GM12878 (cell line): ENCODE measurements around the gene GSKIP. TPM values are rescaled to one million over a fixed set of nuclear protein-coding genes. Genes with fewer than 3 reads are reported as not detected.

Experiments used
- ATAC-seq: fragments of 200-7000 bp; cut with Tn5 transposase; 3 replicates; pipeline ENCODE4 v1.9.1; 2020; ENCODE audit warnings: mild to moderate bottlenecking, moderate library complexity
- BruUV-seq: library from RNA; stranded (reverse); fragments of 400-500 nt; replicated peaks from 2 replicates; lab custom pipeline; 2021; lab: Mats Ljungman, UMichigan
- CTCF ChIA-PET: fragments of 300-600 bp; sonication (Branson Sonifier 250); formaldehyde crosslinking; extraction: SDS; loops from one replicate; lab custom pipeline; 2021; ENCODE audit warnings: inconsistent platforms; lab: Yijun Ruan, JAX
- POLR2A ChIA-PET: fragments of 350-600 bp; formaldehyde crosslinking; extraction: SDS; loops from one replicate; lab custom pipeline; 2021; ENCODE audit warnings: inconsistent platforms; lab: Charles Lee
- RAD21 ChIA-PET: fragments of 300-600 bp; sonication (Branson Sonifier 250); formaldehyde crosslinking; loops from one replicate; lab custom pipeline; 2023; ENCODE audit warnings: antibody characterized with exemption; ENCODE audit not compliant: unreplicated experiment; lab: Charles Lee
- SMC1A ChIA-PET: fragments of 300-600 bp; sonication (Branson Sonifier 250); formaldehyde crosslinking; loops from one replicate; lab custom pipeline; 2023; ENCODE audit not compliant: unreplicated experiment, uncharacterized antibody; lab: Charles Lee
- DNase-seq: peaks from one replicate; pipeline ENCODE4 v3.0.0-alpha.2; 2011; ENCODE audit warnings: low read depth, low spot score
- FAIRE-seq: peaks from 3 replicates; lab custom pipeline; 2011; peaks lifted over from hg19 to GRCh38; lab: Jason Lieb, UNC
- H2AFZ ChIP-seq: 2 replicates; pipeline ENCODE4 v1.6.0; 2011; ENCODE audit warnings: low read depth, low read length, control low read depth; ENCODE audit not compliant: control insufficient read depth
- H3K27ac ChIP-seq: 2 replicates; pipeline ENCODE4 v1.5.1; 2011; ENCODE audit warnings: control low read depth; ENCODE audit not compliant: control insufficient read depth, insufficient read depth
- H3K27me3 ChIP-seq, 2 experiments: replicated peaks in 1 of 2; 2 replicates each; pipeline versions ENCODE4 v1.6.0 to v1.6.1; 2011; ENCODE audit warnings: low read length in 1 of 2; ENCODE audit not compliant: control insufficient read depth in 2 of 2, insufficient read depth in 2 of 2
- H3K36me3 ChIP-seq, 2 experiments: 2 replicates each; pipeline ENCODE4 v1.5.1; 2011; ENCODE audit warnings: low read length in 1 of 2; ENCODE audit not compliant: control insufficient read depth in 2 of 2, insufficient read depth in 2 of 2
- H3K4me1 ChIP-seq: 2 replicates; pipeline ENCODE4 v1.6.1; 2011; ENCODE audit warnings: mild to moderate bottlenecking, low read length, moderate library complexity, mixed read lengths; ENCODE audit not compliant: control insufficient read depth, insufficient read depth
- H3K4me2 ChIP-seq: 2 replicates; pipeline ENCODE4 v1.6.0; 2011; ENCODE audit warnings: control low read depth; ENCODE audit not compliant: control insufficient read depth, insufficient read depth
- H3K4me3 ChIP-seq: fragments of 200-600 bp; sonication (generic); 2 replicates; pipeline ENCODE4 v1.5.1; 2016
- H3K79me2 ChIP-seq: 2 replicates; pipeline ENCODE4 v1.6.0; 2011; ENCODE audit warnings: low read length; ENCODE audit not compliant: control insufficient read depth, insufficient read depth
- H3K9ac ChIP-seq: 2 replicates; pipeline ENCODE4 v1.8.0; 2011; ENCODE audit warnings: low read length, control low read depth, mixed read lengths; ENCODE audit not compliant: control insufficient read depth, insufficient read depth
- H3K9me3 ChIP-seq: replicated peaks from 3 replicates; pipeline ENCODE4 v1.5.1; 2011; ENCODE audit warnings: mild to moderate bottlenecking, low read length; ENCODE audit not compliant: control insufficient read depth, insufficient read depth
- H4K20me1 ChIP-seq: 2 replicates; pipeline ENCODE4 v1.6.0; 2011; ENCODE audit not compliant: control insufficient read depth, insufficient read depth
- CREM ChIP-seq: IDR thresholded peaks from 2 replicates; pipeline ENCODE4 v1.6.1; 2014; ENCODE audit warnings: antibody characterized with exemption, low read depth
- EZH2 ChIP-seq: IDR thresholded peaks from 2 replicates; pipeline ENCODE4 v1.6.1; 2012; ENCODE audit warnings: low read depth, mild to moderate bottlenecking, control low read depth, inconsistent platforms, low read length, borderline replicate concordance; ENCODE audit not compliant: control insufficient read depth
- TCF7 ChIP-seq: IDR thresholded peaks from 2 replicates; pipeline ENCODE4 v1.6.1; 2014; ENCODE audit warnings: antibody characterized with exemption, borderline replicate concordance
- ZZZ3 ChIP-seq: IDR thresholded peaks from 2 replicates; pipeline ENCODE4 v1.6.1; 2011; ENCODE audit warnings: low read depth; ENCODE audit not compliant: control insufficient read depth, insufficient read length
- WGBS: methylation state at CpG from one replicate; pipeline ENCODE4 v1.1.6; 2016; ENCODE audit warnings: low lambda C conversion rate; ENCODE audit not compliant: insufficient replicate concordance, insufficient coverage; ENCODE audit errors: missing lambda C conversion rate; 5-methylcytosine and 5-hydroxymethylcytosine counted together
- in situ Hi-C: fragments of 300-500 bp; cut with MboI; formaldehyde crosslinking; loops from 9 replicates; pipeline ENCODE4 v1.14.3; 2018; ENCODE audit warnings: mixed read lengths
- intact Hi-C: fragments of 100-400 bp; cut with micrococcal nuclease; formaldehyde crosslinking; loops from one replicate; pipeline ENCODE4 v1.14.2; 2022; ENCODE audit not compliant: unreplicated experiment
- polyA plus RNA-seq, 11 experiments: library from polyadenylated mRNA; depleted of rRNA in 4 of 11; unstranded in 6 of 11; stranded (reverse) in 5 of 11; fragments of >200 nt; fragmentation: Nextera tagmentation in 4 of 11; fragmentation: Illumina TruSeq in 1 of 11; extraction: Ambion mirVana in 4 of 11; extraction: Trizol in 1 of 11; gene quantifications; 1 replicate in 1 of 11; 2 replicates in 10 of 11; pipeline versions ENCODE4 v1.2.1 to v1.2.3, GENCODE V29; 2011 to 2016; ENCODE audit warnings: inconsistent platforms in 2 of 11, missing spikeins in 2 of 11, low read depth in 1 of 11
- total RNA-seq, 4 experiments: library from RNA; depleted of rRNA in 3 of 4; stranded (reverse); fragments of >200 nt in 3 of 4; fragmentation: Illumina TruSeq in 1 of 4; extraction: Trizol in 1 of 4; gene quantifications; 2 replicates each; pipeline versions ENCODE4 v1.2.1 to v1.2.3, GENCODE V29; 2013 to 2021
- TF ChIP-seq, protein P1 (sequence below): IDR thresholded peaks from 2 replicates; pipeline ENCODE4 v1.6.1; 2011; ENCODE audit warnings: borderline replicate concordance, low read depth, mild to moderate bottlenecking, moderate library complexity, low read length; ENCODE audit not compliant: insufficient read depth, poor library complexity, severe bottlenecking
- TF ChIP-seq, protein P2 (sequence below): fragments of 450-650 bp; IDR thresholded peaks from 2 replicates; pipeline ENCODE4 v1.6.1; 2017; ENCODE audit warnings: mild to moderate bottlenecking, low read depth, inconsistent platforms; ENCODE audit not compliant: poor library complexity, severe bottlenecking
- TF ChIP-seq, protein P3 (sequence below): fragments of 450-650 bp; formaldehyde crosslinking; IDR thresholded peaks from 2 replicates; pipeline ENCODE4 v1.5.0; 2022; ENCODE audit warnings: mild to moderate bottlenecking, missing genetic modification characterization

GSKIP gene
- total and polyA plus RNA-seq, 10 of the 15 experiments (the other 5 are each of a cell fraction or from before 2014, with no cell fraction given) = 15.4 to 75.2 (median 26.1) TPM

DNA sequence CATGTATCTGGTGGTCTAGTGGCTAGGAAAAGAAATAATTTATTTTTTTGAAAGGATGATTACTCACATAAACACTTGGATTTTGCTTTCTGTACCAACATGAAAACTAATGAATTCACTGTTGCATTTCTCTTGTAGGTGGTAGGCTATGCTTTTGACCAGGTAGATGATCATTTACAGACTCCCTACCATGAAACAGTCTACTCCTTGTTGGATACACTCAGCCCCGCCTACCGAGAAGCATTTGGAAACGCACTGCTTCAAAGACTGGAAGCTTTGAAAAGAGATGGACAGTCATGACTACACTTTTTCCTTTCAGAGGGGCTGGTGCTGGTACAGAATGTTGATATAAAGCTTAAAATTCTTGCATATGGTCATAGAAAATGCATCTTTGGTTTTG, 22.1 kb downstream of the GSKIP start:
- FAIRE-seq = no peak
- Histone ChIP-seq H3K9me3 (no peaks in the 10 kb centered on the region), H3K9ac (no peak overlapping the region), H2AFZ (no peak overlapping the region)
- BruUV-seq = no TSS peak
- RAD21 ChIA-PET = no interaction called here
- DNase-seq = no peak
- CTCF ChIA-PET = no interaction called here
- TF ChIP-seq, protein P1, sequence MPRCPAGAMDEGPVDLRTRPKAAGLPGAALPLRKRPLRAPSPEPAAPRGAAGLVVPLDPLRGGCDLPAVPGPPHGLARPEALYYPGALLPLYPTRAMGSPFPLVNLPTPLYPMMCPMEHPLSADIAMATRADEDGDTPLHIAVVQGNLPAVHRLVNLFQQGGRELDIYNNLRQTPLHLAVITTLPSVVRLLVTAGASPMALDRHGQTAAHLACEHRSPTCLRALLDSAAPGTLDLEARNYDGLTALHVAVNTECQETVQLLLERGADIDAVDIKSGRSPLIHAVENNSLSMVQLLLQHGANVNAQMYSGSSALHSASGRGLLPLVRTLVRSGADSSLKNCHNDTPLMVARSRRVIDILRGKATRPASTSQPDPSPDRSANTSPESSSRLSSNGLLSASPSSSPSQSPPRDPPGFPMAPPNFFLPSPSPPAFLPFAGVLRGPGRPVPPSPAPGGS = no peak
- TF ChIP-seq CREM (no peak), EZH2 (no peak), ZZZ3 (no peak), TCF7 (no peak)
- TF ChIP-seq, protein P2, sequence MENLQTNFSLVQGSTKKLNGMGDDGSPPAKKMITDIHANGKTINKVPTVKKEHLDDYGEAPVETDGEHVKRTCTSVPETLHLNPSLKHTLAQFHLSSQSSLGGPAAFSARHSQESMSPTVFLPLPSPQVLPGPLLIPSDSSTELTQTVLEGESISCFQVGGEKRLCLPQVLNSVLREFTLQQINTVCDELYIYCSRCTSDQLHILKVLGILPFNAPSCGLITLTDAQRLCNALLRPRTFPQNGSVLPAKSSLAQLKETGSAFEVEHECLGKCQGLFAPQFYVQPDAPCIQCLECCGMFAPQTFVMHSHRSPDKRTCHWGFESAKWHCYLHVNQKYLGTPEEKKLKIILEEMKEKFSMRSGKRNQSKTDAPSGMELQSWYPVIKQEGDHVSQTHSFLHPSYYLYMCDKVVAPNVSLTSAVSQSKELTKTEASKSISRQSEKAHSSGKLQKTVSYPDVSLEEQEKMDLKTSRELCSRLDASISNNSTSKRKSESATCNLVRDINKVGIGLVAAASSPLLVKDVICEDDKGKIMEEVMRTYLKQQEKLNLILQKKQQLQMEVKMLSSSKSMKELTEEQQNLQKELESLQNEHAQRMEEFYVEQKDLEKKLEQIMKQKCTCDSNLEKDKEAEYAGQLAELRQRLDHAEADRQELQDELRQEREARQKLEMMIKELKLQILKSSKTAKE = no peak
- TF ChIP-seq, protein P3, sequence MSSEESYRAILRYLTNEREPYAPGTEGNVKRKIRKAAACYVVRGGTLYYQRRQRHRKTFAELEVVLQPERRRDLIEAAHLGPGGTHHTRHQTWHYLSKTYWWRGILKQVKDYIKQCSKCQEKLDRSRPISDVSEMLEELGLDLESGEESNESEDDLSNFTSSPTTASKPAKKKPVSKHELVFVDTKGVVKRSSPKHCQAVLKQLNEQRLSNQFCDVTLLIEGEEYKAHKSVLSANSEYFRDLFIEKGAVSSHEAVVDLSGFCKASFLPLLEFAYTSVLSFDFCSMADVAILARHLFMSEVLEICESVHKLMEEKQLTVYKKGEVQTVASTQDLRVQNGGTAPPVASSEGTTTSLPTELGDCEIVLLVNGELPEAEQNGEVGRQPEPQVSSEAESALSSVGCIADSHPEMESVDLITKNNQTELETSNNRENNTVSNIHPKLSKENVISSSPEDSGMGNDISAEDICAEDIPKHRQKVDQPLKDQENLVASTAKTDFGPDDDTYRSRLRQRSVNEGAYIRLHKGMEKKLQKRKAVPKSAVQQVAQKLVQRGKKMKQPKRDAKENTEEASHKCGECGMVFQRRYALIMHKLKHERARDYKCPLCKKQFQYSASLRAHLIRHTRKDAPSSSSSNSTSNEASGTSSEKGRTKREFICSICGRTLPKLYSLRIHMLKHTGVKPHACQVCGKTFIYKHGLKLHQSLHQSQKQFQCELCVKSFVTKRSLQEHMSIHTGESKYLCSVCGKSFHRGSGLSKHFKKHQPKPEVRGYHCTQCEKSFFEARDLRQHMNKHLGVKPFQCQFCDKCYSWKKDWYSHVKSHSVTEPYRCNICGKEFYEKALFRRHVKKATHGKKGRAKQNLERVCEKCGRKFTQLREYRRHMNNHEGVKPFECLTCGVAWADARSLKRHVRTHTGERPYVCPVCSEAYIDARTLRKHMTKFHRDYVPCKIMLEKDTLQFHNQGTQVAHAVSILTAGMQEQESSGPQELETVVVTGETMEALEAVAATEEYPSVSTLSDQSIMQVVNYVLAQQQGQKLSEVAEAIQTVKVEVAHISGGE = no peak
- TF ChIP-seq, all 136 proteins: peak for 0
- intact Hi-C loops = no loop called here
- Histone ChIP-seq H3K4me3 (no peak overlapping the region), H3K4me2 (no peak overlapping the region), H3K27me3 (no peaks in the 10 kb centered on the region), H3K4me1 (peaks cover 4% of the 10 kb centered on the region; the same call in 1 of the 2 replicates), H3K79me2 (no peaks in the 10 kb centered on the region), H3K36me3 (no peaks in the 10 kb centered on the region; a peak in 1 of 4 replicates), H4K20me1 (no peaks in the 10 kb centered on the region), H3K27ac (no peak overlapping the region)
- SMC1A ChIA-PET = interaction anchor here (0.6 kb wide), 1 partner anchor 77 kb away, joined by 3 read pairs; no protein-coding TSS in a partner anchor
- POLR2A ChIA-PET = no interaction called here
- in situ Hi-C loops = no loop called here
- ATAC-seq = no peak
- WGBS = 98% methylated on average over 3 of the region's 3 CpGs
